Stimulated activated CD8-positive, alpha-beta memory T cell treated with anti-CD3 and anti-CD28 coated beads, Interleukin-12 subunit alpha, Interleukin-12 subunit beta, amount 100 ng/mL, for 1 hour (primary cell): ENCODE results near the gene MPIG6B.
A peak's percentile ranks its signal among the peaks of the same experiment; 100 is the strongest.
"Not testable (repeated sequence)": the region's sequence is repeated elsewhere in the genome, so short reads cannot be mapped to it uniquely, and the experiment has no call there.

Source experiments
- DNase-seq: peaks from one replicate; pipeline ENCODE4 v3.0.0-alpha.2; 2020; ENCODE audit warnings: low read depth

The MPIG6B gene

DNA sequence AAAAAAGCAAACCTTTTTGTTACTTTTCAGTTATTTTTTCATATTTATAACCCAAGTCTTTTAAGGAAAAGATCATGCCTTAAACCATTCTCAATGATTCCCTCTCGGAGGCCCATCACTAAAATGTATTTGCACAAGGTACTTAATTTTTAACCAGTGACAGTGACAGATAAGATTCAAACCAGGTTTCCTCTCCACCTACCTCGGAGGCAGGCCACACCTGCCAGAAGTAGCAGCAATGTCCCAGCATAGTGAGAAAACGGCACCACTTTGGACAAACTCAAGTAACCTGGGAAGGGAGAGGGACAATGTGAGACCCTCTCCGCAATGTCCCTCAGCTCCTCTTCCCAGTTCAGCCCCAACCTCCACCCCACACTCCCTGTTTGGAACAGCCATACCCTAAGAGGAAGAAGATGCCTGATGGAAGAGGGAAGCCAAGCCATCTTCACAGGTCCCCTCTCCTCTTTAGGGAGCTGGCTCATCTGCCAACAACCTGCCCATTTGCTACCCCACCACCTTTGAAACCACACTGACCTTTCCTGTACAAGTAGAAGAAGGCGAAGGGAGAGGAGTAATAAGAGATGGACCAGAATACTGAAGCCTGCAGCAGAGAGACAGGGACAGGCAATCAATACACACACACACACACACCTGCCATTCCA, 22.3 kb upstream of the MPIG6B start:
- no peak for DNase-seq

DNA sequence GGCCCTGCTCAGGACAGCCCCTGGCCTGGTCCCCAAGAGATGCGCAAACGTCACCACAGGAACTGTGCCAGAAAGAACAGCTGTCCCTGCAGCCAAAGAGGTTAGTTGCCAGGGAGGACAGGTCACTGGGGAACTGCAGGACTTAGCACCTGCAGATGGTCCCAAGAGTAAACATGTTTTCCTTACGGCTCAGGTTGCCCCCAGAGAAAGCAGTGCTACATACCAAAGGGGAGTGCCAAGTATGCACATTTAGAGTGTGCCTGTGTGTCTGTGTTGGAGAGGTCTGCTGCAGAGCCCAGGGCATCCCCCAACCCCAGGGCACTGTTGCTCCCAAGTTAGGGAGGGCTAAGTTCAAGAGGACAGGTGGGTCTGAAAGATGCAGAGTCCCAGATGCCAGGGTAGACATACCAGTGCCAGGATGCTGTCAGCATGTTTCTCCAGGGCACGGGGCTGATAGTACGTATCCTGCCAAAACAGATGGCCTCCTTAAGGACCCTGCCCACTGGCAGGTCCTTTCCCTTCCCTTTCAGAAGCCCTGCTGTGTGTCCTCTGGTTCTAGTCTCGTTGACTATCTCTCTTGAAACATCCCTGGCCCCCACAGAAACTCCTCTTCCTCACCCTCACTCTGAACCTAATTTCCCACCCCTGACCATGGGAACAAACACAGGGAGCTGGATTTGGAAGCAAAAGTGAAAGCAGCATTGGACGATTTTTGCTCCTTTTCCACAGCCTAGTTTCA, 21.3 kb upstream of the MPIG6B start:
- no peak for DNase-seq

DNA sequence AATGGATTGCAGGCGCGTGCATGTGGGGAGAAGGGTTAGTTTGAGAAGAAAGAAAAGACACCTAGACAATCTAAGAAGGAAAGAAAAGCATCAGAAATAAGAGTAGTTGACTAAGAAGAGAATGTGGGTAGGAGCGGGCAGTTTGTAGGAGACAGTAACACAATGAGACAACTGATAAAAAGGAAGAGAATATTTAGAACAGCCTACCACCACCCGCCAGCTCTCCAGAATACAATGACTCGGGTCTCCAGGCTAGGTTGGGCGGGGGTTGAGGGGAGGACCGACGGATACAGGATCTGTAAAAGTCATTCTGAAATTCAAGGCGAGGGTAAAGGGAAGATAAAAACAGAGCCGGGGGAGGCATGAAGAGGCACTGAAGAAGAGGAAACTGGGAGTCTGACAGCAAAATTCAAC, 20.8 kb upstream of the MPIG6B start:
- DNase-seq: no peak

DNA sequence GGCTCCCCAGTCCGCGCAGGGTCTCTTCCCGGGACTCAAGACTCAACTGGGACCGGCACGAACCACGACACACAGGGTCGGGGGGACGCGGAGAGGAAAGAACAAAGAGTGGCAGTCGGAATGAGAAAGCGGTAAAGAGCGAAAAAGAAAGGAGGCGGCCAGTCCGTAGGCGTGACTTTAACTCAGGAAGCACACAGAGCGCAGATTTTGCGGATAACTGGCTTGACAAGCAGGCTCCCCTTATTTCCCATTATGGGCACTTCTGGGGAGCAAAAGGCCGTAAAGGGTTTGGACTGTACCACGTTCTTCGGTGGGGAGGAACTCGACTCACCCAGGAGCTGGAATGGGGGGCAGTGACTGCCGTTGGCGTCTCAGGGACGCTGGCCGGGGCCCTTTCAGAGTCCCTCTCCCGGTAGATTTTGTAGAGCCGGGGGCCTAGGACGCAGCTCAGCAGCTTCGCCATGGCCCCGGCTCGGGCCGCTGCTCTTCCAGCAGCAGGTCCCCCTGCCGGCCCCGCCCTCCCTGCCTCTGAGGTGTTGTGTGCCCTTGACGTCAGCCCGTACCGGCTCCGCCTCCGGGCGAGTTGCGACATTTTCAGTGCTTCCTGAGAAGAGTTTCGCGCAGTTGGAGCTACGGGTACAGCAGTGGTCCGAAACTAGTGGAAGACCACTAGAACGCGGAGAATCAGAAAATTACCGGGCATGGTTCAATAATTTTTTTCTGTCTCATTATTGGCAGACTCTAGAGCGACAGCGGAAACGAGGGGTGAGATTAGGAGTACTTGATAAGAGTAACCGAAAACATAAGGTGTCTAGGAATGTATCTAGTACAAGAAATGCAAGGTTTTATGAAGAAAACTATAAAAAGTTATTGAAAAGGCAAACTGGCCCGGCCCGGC, 20.1 kb upstream of the MPIG6B start, which contains the start of gene ABHD16A:
Gene ABHD16A, minus strand, starts transcription at position 506 of the 898 bp plus-strand sequence. Its CDS starts 43 bp downstream, at position 463.
- DNase-seq: peak; percentile 95

DNA sequence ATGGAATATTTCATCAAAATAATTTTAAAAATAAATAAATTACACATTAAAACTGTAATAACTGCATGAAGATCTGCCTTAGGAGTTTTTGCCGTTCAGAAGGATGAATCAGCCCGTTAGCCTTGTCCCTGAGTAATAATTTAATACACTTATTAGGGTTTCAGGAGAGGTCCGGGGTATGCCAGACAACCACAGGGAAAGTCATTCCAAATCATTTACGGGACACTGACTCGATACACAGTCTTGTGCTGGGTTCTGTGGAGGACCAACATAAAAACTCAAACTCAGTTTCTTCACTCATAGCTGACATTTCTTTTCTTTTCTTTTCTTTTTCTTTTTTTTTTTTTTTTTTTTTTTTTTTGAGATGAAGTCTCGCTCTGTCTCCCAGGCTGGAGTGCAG, 17.2 kb upstream of the MPIG6B start:
- no peak for DNase-seq

DNA sequence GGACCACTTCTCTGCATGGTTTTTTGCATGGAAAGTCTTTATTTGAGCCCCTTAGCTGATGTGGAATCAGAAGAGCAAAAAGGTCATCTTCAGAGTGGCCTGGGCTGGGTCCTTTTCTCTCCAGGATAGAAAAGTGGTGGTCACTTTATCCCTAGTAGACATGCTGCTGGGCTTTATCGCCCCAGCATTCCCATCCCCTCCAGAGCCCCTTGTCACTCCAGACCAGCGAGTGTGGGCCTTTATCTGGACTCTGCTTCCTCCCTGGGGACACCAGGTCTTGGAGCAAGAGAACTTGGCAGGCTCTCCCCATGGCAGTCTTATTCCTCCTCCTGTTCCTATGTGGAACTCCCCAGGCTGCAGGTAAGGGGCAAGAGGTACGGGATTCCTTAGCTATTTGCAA, 16.6 kb upstream of the MPIG6B start, which contains the start of gene LY6G6F:
Gene LY6G6F, plus strand, starts transcription at position 268 of the 400 bp plus-strand sequence. Its CDS starts 41 bp downstream, at position 309.
- no peak for DNase-seq

DNA sequence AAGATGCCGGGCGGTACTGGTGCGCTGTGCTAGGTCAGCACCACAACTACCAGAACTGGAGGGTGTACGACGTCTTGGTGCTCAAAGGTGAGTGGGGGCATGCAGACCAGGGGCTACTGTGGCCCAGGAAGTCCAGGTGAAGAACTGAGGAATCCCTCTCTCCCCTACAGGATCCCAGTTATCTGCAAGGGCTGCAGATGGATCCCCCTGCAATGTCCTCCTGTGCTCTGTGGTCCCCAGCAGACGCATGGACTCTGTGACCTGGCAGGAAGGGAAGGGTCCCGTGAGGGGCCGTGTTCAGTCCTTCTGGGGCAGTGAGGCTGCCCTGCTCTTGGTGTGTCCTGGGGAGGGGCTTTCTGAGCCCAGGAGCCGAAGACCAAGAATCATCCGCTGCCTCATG, 15.5 kb upstream of the MPIG6B start:
- DNase-seq: no peak

DNA sequence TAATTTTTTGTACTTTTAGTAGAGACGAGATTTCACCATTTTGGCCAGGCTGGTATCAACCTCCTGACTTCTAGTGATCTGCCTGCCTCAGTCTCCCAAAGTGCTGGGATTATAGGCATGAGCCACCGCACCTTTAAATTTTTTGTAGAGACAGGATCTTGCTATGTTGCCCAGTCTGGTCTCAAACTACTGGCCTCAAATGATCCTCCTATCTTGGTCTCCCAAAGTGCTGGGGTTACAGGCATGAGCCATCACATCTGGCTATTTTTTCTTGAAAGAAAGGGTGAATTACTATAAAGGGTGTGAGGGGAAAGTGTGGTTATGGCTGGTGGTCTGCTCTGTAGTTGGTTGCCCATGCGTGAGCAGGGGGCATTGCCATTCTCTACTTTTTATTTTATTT, 14.9 kb upstream of the MPIG6B start:
- DNase-seq: no peak

DNA sequence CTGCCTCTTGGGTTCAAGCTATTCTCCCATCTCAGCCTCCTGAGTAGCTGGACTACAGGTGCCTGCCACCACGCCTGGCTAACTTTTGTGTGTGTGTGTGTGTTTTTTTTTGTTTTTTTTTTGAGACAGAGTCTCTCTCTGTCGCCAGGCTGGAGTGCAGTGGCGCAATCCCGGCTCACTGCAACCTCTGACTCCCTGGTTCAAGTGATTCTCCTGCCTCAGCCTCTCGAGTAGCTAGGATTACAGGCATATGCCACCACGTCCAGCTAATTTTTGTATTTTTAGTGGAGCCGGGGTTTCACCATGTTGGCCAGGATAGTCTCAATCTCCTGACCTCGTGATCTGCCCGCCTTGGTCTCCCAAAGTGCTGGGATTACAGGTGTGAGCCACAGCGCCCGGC, 14.0 kb upstream of the MPIG6B start:
- DNase-seq: not testable (repeated sequence)

DNA sequence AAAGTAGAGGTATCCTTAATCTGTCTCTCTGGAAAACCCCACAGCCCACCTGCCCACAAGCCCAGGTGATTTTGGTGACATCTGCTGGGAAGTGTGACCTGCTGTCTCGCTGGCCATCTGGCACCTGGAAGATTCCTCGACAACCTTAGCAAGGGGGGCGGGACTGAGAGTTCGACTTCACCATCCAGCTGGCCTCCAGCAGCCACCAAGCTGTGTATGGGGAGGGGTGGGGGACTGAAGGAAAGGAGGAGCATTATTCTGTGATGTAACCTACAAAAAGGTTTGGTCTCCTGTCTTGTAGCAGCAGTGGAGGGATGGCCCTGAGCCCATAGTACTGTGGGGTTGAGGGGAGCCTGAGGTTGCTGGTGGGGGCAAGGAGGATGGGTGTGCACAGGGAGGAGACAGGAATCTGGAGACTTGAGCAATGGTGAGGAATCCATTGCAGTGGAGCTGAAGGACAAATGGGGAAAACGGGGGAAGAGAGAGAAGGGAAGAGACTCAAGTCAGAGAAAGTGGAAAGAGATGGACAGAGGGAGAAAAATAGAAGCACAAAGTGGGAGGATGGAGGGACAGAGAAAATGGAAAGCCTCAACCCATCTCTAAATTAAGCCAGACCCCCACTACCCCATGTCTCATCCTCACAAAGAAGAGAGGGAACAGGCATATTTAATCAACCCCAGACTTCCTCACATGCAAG, 12.5 kb upstream of the MPIG6B start:
- no peak for DNase-seq

DNA sequence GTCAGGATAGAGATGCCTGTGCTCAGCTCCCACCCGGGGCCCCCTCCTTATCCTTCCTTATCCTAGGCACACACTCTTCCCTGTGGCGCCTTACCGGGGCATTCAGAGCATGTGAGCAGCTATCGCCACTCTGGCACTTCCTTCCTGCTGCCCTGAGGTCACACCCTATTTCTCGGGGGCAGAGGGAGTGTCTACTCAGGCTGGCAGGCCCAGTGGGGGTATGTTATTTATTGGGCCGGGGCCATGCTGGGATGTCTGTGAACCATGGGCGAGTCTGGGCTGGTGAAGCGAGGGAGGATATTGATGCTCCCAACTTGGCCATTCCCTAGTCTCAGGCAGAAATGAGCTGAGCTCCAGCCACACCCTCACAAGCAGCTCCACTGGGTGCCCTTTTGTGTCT, 11.9 kb upstream of the MPIG6B start:
- no peak for DNase-seq

DNA sequence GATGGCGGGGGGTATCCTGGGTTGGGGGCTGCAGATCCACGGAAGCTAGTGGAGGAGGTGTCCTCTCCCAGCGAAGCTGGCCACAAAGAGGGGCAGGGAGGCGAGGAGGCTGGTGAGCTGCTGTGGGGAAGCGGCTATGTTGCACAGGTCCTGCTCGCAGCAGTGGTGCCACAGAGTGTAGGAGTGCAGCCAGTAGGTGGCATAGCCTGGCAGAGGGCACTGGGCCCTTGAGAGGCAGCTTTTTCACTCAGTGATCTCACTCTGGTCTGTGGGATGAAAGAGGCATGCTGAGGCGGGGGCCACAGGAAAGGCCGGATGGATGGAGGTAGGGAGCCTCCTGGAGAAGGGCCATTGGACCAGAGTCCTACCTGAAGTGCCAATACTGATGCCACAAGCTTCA, 10.9 kb upstream of the MPIG6B start:
- no peak for DNase-seq

DNA sequence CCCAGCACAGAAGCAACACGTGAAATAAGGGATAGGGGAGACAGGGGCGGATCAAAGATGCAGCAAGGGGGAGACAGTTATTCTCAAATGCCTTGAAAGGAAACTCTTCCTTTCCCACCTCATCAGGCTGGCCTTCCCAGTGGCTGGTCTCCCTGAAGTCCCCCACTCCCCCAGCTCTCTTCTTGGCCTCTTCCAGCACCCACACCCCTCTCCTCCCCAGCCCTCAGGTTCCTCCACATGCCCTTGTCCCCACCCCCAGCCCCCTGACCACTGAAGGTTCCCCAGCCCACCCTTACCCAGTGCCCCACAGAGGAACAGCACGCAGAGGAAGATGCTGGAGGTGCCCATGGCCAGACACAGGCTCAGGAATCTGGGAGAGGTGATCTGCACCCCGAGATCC, 9.7 kb upstream of the MPIG6B start:
- DNase-seq: no peak

DNA sequence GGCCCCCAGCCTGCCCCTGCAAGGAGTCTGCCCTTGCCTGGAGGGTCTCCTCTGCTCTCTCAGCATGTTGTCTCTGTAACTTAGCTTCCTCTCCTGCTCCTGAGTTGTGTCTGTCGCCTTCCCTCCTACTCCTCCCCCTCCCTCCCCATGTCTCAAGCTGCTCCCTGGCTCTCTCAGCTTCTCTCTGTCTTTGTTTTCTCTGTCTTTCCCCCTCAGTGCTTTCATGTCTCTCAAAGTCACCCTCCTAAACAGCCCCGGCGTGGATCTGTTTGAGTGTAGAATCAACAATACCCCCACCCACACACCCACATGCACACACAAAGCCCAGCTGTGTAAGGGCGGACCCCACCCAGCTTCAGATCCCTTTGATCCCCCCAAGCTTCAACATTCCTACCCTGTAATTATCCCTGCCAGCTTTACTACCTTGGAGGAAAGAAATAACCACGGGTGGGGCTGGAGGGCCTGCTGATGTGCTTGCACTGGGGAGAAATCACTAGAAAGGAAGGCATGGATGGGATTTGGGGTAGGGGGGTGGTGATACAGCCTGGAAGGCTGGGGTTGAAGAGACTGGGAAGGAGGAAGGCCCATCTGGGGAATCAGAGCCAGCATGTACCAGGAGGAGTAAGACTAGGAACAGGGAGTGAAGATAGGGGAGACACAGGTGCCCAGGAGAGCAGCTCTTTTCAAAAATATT, 9.0 kb upstream of the MPIG6B start:
- DNase-seq: no peak

DNA sequence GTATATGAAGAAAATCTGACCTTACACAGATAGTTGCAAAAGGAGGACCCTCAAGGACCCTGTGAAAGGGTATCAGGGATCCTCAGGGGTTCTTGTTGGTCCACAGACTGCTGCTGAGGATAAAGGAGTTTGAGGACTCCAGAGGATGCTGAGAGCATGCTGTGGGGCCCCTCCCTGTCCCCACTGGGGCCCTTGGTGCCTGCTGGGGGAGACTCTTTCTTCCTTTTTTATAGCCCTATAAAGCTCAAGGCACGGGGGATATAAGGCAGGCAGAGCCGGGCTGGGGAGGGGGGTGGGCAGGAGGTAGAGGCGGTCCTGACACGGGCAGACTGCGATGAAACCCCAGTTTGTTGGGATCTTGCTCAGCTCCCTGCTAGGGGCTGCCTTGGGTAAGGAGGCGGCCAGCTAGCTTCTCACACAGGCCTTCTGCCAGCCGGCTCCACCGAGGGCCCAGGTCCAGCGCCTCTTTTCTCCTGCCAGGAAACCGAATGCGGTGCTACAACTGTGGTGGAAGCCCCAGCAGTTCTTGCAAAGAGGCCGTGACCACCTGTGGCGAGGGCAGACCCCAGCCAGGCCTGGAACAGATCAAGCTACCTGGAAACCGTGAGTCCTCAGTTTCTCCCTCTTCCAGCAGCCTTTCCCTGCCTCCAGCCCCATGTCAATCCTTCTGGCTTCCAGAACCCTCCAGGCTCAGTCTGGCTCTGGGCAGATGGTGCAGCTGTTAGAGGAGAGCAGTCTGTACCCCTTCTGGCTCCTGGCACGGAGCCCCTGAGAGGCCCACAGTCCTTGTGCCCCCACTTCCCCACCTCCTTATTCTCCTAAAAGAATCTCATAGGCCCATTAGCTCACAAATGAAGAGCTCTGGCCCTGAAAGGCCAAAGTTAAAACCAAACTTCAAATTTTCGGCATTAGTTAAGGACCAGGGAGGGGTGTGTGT, 7.9 kb upstream of the MPIG6B start, which contains the start of gene LY6G6D:
Gene LY6G6D, plus strand, starts transcription at position 327 of the 937 bp plus-strand sequence. Its CDS starts 8 bp downstream, at position 335.
- no peak for DNase-seq

DNA sequence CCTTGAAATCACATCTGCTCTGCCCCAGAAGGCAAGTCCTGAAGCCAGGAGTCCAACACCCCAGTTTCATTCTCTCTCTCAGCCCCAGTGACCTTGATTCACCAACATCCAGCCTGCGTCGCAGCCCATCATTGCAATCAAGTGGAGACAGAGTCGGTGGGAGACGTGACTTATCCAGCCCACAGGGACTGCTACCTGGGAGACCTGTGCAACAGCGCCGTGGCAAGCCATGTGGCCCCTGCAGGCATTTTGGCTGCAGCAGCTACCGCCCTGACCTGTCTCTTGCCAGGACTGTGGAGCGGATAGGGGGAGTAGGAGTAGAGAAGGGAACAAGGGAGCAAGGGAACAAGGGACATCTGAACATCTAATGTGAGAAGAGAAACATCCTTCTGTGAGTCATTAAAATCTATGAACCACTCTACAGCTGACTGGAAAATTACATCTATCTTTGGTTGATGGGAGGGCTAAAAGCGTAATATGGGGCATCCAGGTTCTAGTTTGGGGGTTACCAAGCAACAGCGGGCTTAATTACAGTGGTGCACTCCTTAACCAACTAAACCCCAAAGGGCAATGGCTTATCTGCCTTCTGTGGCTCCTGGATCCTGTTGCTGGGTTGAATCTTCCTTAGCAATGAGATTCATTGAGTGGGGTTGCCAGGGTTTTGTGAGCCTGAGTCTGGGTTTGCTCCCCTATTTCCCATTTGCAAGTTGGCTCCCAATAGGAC, 5.5 kb upstream of the MPIG6B start:
- DNase-seq: no peak

DNA sequence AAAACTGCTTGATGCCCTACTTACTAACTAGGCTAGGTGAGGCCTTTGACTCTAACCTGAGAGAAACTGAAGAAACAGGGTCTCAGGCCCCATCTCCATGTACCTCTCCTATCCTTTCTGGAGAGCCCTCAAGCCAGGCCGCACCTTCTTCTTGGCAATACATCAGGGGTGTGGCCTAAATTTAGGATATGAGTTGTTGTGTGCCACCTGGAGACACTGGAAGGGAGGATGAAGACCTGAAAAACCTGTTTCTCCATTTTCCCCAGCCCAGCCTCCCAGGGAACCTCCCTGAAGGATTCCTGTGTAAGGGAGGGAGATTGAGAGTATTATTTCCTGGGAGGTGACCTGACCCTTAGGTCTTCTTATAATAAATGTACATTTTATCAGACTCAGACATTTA, 4.9 kb upstream of the MPIG6B start:
- no peak for DNase-seq

DNA sequence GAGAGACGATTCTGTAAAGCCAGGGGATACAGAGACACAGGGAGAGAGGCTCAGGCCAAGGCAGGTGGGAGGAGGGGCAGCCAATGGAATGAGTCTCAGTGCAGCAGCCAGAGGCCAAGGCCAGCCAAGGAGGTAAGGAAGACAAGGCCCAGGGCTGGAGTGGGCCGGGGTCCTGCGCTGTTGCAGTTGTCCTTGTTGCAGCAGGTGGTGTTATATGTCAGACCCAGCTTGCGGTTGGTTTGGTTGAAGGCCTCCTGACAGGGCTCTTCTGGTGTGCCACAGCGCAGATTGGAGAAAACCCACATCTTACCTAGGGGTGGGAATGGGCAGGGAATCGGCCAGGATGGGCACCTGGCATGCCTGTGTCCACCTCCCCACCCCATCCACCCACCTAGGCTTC, 4.2 kb upstream of the MPIG6B start:
- DNase-seq: no peak

DNA sequence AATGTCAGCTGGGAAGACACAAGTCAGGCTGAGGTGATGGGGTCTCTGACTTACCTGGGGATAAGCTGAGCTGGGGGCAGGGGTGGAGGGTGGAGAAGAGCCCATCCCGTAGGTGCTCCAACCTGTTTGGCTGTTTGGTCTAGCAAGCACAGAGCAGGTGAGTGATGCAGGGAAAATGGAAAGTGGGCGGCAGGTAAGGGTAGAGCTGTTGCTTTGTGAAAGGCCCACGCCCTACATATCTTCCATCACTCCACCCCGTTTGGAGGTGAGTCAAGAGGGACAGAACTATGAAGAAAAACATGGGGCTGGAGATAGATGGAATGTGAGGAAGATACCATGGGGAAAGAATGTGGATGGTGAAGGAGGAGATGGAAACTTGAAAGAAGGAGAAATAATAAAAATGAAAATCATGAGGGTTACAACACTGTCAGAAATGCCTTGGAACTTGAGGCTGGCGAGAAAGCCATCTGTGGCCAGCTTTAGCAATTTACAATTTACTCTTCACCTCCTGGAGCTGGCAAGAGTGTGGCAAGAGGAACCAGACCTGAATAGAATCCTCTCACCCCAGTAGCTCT, 2.9 kb upstream of the MPIG6B start:
- DNase-seq: no peak
